Measurements from ENCODE around the gene ZBTB7C.
"Not testable (repeated sequence)": the region's sequence is repeated elsewhere in the genome, so short reads cannot be mapped to it uniquely, and the experiment has no call there.

The ZBTB7C gene

DNA sequence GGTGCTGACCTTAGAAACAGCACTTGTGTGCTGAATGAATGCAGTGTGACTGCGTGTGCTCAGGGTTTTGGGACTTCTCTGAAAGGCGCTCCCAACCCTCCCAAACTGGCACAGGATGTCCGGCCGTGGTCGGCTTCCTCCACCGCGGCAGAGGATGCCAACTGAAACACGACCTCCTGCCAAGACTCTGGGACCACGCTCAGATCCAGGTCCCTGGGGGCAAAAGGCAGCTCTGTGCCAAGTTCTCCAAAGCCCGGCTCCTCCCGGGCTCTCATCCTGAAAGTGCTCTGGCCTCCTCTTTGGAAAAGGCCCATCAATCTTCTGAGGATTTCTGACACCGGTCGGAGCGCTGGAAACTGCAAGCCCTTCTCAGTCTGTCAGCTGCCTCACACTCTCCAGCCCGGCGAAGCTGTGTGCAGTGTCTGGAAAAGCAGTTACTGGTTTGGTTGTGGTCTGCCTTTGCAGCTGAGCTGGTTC lies 32.3 kb upstream of the ZBTB7C start:
- TF ChIP-seq, protein P1, sequence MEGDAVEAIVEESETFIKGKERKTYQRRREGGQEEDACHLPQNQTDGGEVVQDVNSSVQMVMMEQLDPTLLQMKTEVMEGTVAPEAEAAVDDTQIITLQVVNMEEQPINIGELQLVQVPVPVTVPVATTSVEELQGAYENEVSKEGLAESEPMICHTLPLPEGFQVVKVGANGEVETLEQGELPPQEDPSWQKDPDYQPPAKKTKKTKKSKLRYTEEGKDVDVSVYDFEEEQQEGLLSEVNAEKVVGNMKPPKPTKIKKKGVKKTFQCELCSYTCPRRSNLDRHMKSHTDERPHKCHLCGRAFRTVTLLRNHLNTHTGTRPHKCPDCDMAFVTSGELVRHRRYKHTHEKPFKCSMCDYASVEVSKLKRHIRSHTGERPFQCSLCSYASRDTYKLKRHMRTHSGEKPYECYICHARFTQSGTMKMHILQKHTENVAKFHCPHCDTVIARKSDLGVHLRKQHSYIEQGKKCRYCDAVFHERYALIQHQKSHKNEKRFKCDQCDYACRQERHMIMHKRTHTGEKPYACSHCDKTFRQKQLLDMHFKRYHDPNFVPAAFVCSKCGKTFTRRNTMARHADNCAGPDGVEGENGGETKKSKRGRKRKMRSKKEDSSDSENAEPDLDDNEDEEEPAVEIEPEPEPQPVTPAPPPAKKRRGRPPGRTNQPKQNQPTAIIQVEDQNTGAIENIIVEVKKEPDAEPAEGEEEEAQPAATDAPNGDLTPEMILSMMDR (IDR thresholded peaks at IDR 0.05) = no peak
- Histone ChIP-seq H3K36me3 (no peaks in the 10 kb centered on the region), H3K9me3 (no peaks in the 10 kb centered on the region), H3K4me3 (ENCODE audit: low read depth in 1 of 2, low read length in 1 of 2) (no peak overlapping the region), H3K27ac (no peak overlapping the region), H3K4me1 (ENCODE audit: control insufficient read depth in 1 of 2, insufficient read depth in 1 of 2, low read depth in 1 of 2, low read length in 1 of 2) (no peaks in the 10 kb centered on the region), H3K27me3 (peaks cover 62% of the 10 kb centered on the region)

DNA sequence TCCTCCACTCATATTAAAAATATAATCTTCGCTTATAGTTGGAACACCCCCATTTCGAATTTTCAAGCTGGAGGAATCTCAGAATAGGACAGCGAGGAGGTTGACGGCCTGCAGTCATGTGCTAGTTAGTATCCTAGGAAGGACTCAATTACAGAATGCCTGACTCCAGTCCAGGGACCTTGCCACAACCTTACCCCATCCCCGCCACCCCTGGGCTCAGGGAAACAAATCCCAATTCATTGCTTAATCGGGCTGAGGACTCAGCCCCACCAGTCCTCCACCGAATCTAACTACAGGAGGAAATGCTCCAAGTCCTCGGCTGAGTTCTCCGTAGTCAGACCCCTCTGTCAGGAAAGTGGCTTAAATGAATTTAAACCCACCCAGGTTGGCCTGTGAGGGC lies 31.7 kb upstream of the ZBTB7C start:
- Histone ChIP-seq H3K4me3 (ENCODE audit: low read depth in 1 of 2, low read length in 1 of 2) (no peak overlapping the region), H3K4me1 (ENCODE audit: control insufficient read depth in 1 of 2, insufficient read depth in 1 of 2, low read depth in 1 of 2, low read length in 1 of 2) (no peaks in the 10 kb centered on the region), H3K27ac (no peak overlapping the region), H3K36me3 (no peaks in the 10 kb centered on the region), H3K9me3 (no peaks in the 10 kb centered on the region), H3K27me3 (peaks cover 62% of the 10 kb centered on the region)
- TF ChIP-seq, protein P1 (IDR thresholded peaks at IDR 0.05) = no peak

DNA sequence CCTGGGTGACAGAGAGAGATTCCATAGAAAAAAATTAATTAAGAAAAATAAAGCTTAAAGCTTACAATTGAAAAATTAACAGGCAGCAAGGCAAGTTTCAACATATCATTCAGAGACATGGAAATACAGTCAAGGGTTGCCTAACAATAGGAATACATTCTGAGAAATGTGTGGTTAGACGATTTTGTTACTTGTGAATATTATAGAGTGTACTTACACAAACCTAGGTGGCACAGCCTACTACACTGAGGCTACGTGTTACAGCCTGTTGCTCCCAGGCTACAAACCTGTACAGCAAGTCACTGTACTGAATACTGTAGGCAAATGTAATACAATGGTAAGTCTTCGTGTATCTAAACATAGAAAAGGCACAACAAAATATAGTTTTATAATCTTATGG lies 27.7 kb upstream of the ZBTB7C start:
- Histone ChIP-seq H3K4me3 (ENCODE audit: low read depth in 1 of 2, low read length in 1 of 2) (no peak overlapping the region), H3K27ac (no peak overlapping the region), H3K4me1 (ENCODE audit: control insufficient read depth in 1 of 2, insufficient read depth in 1 of 2, low read depth in 1 of 2, low read length in 1 of 2) (no peaks in the 10 kb centered on the region), H3K36me3 (no peaks in the 10 kb centered on the region), H3K27me3 (peaks cover 55% of the 10 kb centered on the region), H3K9me3 (no peaks in the 10 kb centered on the region)
- TF ChIP-seq, protein P1 (IDR thresholded peaks at IDR 0.05) = no peak

DNA sequence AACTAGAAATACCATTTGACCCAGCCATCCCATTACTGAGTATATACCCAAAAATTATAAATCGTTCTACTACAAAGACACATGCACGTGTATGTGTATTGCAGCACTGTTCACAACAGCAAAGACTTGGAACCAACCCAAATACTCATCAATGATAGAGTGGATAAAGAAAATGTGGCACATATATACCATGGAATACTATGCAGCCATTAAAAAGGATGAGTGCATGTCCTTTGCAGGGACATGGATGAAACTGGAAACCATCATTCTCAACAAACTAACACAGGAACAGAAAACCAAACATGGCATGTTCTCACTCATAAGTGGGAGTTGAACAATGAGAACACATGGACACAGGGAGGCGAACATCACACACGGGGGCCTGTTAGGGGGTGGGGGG lies 25.2 kb upstream of the ZBTB7C start:
- H3K27ac ChIP-seq; H3K36me3 ChIP-seq; H3K4me1 ChIP-seq (ENCODE audit: control insufficient read depth in 1 of 2, insufficient read depth in 1 of 2, low read depth in 1 of 2, low read length in 1 of 2); H3K9me3 ChIP-seq; H3K4me3 ChIP-seq (ENCODE audit: low read depth in 1 of 2, low read length in 1 of 2): not testable (repeated sequence)
- H3K27me3 ChIP-seq = peaks cover 41% of the 10 kb centered on the region

DNA sequence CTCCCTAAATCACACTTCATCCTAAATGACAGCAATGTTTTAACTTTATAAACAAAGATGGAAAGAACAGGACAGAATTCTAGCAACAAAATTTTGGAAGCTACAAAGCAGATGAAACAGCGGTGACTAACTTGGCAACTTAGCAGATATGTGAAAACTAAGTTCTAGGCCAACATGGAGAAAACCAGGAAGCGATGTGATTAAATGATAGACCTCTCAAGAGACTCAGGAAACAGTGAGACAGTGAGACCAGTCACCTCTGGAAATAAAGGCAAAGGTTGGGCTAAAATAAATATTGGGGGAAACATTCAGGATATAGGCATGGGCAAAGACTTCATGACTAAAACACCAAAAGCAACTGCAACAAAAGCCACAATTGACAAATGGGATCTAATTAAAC lies 24.4 kb upstream of the ZBTB7C start:
- no peaks in the 10 kb centered on the region for H3K36me3 ChIP-seq
- H3K4me1 ChIP-seq (ENCODE audit: control insufficient read depth in 1 of 2, insufficient read depth in 1 of 2, low read depth in 1 of 2, low read length in 1 of 2) = no peaks in the 10 kb centered on the region
- TF ChIP-seq, protein P1 (IDR thresholded peaks at IDR 0.05) = no peak
- H3K4me3 ChIP-seq (ENCODE audit: low read depth in 1 of 2, low read length in 1 of 2) = no peak overlapping the region
- no peak overlapping the region for H3K27ac ChIP-seq
- peaks cover 39% of the 10 kb centered on the region for H3K27me3 ChIP-seq
- H3K9me3 ChIP-seq = no peaks in the 10 kb centered on the region

DNA sequence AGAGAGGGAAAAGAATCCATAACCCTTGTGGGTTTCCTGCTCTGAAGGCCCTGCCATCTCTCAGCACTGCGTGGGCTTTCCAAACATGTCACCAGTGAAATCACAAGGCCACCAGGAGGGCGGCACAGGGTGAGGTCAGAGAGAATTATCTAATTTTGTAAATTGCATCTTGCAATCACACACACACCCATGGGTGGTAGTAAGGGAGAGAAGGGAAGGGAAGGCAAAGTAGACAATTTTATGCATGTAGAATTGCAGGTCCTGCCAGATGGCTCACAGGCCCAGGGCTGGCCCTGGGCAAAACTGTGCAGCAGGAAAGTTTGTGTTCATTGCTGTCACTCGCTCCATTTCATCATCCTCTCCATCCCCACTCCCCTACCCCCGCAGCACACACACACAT lies 21.0 kb upstream of the ZBTB7C start:
- TF ChIP-seq, protein P1 (IDR thresholded peaks at IDR 0.05) = no peak
- Histone ChIP-seq H3K36me3 (no peaks in the 10 kb centered on the region), H3K4me1 (ENCODE audit: control insufficient read depth in 1 of 2, insufficient read depth in 1 of 2, low read depth in 1 of 2, low read length in 1 of 2) (no peaks in the 10 kb centered on the region), H3K27me3 (peaks cover 54% of the 10 kb centered on the region), H3K4me3 (ENCODE audit: low read depth in 1 of 2, low read length in 1 of 2) (no peak overlapping the region), H3K27ac (no peak overlapping the region), H3K9me3 (no peaks in the 10 kb centered on the region)

Measured in neutrophil (primary cell).